GM15510 (cell line): ENCODE results near the gene RAB11FIP4.

ENCODE experiments used
- POLR2A ChIP-seq: IDR thresholded peaks from 3 replicates; pipeline ENCODE4 v1.6.1; 2011; ENCODE audit warnings: borderline replicate concordance; ENCODE audit not compliant: insufficient read length; ENCODE audit errors: extremely low read depth

Gene RAB11FIP4

GRCh38 chr17:31584438-31585279 is 193.2 kb downstream of the RAB11FIP4 start:
- TF ChIP-seq POLR2A, result no peak

- TF ChIP-seq POLR2A, result no peak
Measured at GRCh38 chr17:31585280-31585630, 193.8 kb downstream of the RAB11FIP4 start.

DNA sequence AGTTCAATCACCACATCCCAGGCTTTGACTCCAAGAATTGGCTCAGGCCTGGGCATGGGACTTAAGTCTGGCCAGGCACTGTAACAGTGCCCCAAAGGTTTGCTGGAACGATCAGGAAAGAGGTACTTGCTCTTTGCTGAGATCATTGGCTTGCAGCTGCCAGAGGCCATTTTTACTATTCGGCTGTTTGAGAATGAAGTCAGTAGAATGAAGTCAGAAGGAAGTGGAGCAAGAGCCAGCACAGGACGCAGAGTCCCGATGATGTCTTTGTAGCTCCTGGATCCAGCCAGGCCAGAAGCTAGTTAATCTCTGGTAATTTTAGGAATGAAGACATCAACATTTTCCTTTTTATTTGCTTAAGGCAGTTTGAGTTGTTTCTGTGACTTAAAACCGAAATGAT is 195.5 kb downstream of the RAB11FIP4 start:
- TF ChIP-seq POLR2A, result no peak

GRCh38 chr17:31587462-31587861 is 196.0 kb downstream of the RAB11FIP4 start:
- no peak for TF ChIP-seq POLR2A
